Cardiac atrium fibroblast (primary cell): Measurements from ENCODE around the gene UPK3BL2. TPM values are rescaled to one million over a fixed set of nuclear protein-coding genes. Genes with fewer than 3 reads are reported as not detected.

Experiments used
- total RNA-seq: library from RNA; depleted of rRNA; stranded (reverse); fragments of >200 nt; gene quantifications from 2 replicates; pipeline ENCODE4 v1.2.3, GENCODE V29; 2015

The UPK3BL2 gene, protein sequence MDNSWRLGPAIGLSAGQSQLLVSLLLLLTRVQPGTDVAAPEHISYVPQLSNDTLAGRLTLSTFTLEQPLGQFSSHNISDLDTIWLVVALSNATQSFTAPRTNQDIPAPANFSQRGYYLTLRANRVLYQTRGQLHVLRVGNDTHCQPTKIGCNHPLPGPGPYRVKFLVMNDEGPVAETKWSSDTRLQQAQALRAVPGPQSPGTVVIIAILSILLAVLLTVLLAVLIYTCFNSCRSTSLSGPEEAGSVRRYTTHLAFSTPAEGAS
- total RNA-seq, result 0.65 TPM in 1 of 2 replicates, not detected in the other

DNA sequence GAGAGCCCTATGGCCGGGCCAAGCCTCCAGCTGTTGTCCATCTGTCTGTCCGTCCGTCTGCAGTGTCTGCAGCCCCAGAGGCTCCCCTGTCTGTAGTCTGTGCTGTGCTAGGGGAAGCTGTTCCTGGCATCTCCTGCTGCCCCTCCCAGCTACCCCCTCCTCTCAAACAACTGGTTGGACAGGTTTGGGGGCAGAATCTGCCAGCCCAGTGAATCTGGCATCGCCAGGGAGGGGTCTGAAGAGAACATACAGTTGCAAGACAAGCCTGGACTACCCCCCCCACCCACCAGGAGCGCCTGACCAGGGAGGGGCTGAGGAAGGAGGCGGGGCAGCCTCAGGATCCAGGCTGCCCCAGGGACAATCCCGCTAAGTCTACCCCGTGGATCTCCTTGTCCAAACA, at the start of gene UPK3BL2:
Gene UPK3BL2 (minus strand): TSS at position 101 of the 400 bp plus-strand sequence. CDS start 60 bp downstream, at position 41.

DNA sequence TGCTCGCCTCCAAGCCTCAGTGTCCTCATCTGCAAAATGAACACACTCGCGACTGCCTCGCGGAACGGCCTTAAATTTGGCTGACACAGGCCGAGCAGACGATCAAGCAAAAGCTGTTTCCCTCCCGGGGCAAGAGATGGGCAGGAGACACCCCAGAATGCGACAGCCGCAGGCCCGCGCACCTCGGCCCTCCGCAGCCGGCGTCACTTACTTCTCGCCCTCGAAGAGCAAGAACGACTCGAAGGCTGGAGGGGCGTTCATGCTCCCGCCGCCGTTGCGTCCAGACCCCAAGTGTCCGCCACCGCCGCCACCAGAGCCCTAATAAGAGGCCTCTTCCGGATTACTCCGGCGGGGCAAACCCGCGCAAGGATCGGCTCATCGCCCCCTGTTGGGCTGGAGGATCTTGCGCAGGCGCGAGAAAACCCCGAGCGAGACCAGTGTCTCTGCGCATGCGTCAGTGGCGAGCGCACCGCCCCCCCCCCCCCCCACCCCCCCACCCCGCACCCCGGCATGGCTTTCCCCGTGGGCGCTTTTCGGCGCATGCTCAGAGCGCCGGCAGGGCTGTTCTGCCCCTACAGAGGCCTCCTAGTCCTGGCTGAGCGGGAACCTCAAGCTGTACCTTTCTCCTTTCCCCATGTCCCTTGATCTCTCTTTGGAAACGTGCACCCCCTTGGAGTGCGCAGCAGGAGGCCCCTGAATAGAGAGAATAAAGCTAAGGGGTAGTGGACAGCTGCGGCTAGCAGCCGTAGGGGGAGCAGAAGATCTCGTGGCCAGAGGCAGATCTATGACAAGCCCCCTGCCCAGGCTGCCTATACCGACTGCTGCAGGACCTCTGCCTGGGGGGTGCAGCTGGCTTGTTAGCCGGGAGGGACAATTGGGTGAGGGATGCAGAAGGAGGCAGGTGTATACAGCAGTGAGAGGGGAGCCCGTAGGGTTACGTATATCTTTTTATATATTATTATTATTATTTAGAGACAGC, 29.1 kb upstream of the UPK3BL2 start, which contains the start of gene POLR2J3:
Gene POLR2J3 (minus strand): TSS at position 323 of the 979 bp plus-strand sequence. CDS start 62 bp downstream, at position 261.

DNA sequence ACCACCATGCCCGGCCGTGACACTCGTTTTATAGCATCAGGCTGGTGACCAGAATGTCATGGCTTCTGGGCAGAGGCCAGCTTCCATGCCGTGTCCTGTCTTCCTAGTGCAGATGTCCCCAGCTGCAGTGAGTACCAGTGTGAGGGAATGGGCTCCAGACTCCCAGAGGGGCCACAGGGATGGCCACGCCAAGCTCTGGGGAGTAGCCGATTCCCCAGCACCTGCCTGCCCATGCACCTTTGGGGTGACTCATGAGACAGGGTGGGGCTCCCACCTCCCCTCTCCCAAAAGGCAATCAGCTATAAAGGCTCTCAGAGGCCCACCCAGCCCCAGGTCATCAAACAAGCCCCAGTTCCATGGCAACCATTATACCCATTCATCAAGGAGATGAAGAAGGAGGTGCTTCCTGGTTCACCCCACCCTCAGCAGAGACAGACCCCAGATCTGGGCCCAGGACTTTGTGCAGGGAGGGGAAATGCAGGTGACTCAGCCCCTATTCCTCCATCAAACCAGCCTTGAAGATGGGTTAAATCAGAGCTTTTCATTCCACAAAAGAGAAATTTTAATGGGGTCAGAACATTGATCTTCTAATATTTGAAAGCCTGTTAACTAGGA, 7.4 kb upstream of the UPK3BL2 start, which contains the start of gene SPDYE2:
Gene SPDYE2 (plus strand): TSS at position 419 of the 615 bp plus-strand sequence. CDS start 2,030 bp downstream, outside the sequence.

DNA sequence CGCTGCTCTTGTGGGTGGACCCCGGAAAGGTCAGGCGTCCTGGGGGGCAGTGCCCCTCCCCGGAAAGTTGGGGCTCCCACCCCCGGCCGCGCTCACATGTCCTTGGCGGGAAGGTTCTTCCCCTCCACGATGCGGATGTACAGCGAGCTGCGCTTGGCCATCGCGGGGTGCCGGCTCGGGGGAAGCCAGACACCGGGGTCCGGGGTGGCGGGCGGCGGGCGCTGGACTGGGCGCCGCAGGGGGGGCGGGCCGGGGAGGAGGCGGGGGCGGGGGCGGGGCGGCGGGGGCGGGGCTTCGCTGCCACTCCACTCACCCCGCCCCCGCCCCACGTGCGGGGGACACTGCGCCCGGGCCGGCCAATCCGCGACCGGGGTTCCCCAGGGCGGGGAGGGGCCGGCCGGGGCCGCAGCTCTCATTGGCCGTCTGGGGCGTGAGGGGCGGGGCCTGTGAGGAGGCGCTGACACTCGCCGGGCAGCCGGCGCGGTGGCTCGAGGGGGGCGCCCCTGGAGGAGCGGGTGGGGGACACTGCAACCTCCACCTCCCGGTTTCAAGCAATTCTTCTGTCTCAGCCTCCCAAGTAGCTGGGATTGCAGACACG, 25.8 kb downstream of the UPK3BL2 start, which contains the start of gene RASA4B:
Gene RASA4B (minus strand): TSS at position 228 of the 598 bp plus-strand sequence. CDS start 67 bp downstream, at position 161.

Other genes with a start within 250 kb of the UPK3BL2 start
- not detected in 2 replicates for gene SPDYE6, start 187.3 kb downstream of the UPK3BL2 start, total RNA-seq
- gene PRKRIP1, start 147.3 kb downstream of the UPK3BL2 start, total RNA-seq, result 14.4 and 15.7 TPM in 2 replicates
- gene ORAI2, start 110.1 kb downstream of the UPK3BL2 start, total RNA-seq, result 38.6 and 39.9 TPM in 2 replicates
- 7.4 and 20.3 TPM in 2 replicates for gene ALKBH4, start 78.8 kb downstream of the UPK3BL2 start, total RNA-seq
- gene LRWD1, start 78.7 kb downstream of the UPK3BL2 start, total RNA-seq, result 5.6 and 13.9 TPM in 2 replicates
- 26.4 and 27.4 TPM in 2 replicates for gene POLR2J, start 64.8 kb downstream of the UPK3BL2 start, total RNA-seq
- 0.18 and 1.1 TPM in 2 replicates for gene RASA4B, start 25.9 kb downstream of the UPK3BL2 start, total RNA-seq
- not detected in 2 replicates for gene SPDYE2, start 7.5 kb upstream of the UPK3BL2 start, total RNA-seq
- gene POLR2J3, start 28.9 kb upstream of the UPK3BL2 start, total RNA-seq, result 3.6 and 5.3 TPM in 2 replicates
- gene RASA4, start 73.1 kb upstream of the UPK3BL2 start, total RNA-seq, result 1.3 and 12.0 TPM in 2 replicates
- gene UPK3BL1, start 99.1 kb upstream of the UPK3BL2 start, total RNA-seq, result 8.3 and 10.3 TPM in 2 replicates
- not detected in 2 replicates for gene SPDYE2B, start 106.6 kb upstream of the UPK3BL2 start, total RNA-seq
- 1.6 TPM in 1 of 2 replicates, not detected in the other for gene POLR2J2, start 128.0 kb upstream of the UPK3BL2 start, total RNA-seq
- gene FAM185A, start 205.3 kb upstream of the UPK3BL2 start, total RNA-seq, result 3.1 and 5.5 TPM in 2 replicates